Stimulated activated CD8-positive, alpha-beta memory T cell treated with anti-CD3 and anti-CD28 coated beads, Interleukin-7, amount 100 ng/mL, for 24 hours (primary cell): ENCODE data around the gene WWC2.

ENCODE experiments used
- DNase-seq: peaks from one replicate; pipeline ENCODE4 v3.0.0-alpha.2; 2020; ENCODE audit warnings: low read depth

Gene WWC2

DNA sequence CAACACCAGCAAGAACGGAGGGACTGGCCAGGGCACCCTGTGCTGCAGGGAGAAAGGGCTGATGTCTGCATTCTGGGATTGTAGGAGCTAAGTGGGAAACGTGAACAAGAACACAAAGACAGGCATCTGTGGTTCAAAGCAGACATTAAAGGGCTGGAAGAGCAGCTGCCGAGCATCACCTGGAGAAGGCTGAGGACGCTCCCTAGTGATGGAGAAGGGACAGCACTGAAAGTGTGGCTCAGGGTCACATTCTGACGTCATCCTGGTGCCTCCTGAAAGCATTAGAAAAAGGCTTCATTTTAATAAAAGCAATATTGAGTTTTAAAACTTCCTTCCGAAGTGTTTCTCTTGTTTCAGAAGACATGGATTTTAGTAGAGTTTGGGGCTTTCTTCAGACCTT is 158.8 kb downstream of the WWC2 start:
- DNase-seq, result no peak

DNA sequence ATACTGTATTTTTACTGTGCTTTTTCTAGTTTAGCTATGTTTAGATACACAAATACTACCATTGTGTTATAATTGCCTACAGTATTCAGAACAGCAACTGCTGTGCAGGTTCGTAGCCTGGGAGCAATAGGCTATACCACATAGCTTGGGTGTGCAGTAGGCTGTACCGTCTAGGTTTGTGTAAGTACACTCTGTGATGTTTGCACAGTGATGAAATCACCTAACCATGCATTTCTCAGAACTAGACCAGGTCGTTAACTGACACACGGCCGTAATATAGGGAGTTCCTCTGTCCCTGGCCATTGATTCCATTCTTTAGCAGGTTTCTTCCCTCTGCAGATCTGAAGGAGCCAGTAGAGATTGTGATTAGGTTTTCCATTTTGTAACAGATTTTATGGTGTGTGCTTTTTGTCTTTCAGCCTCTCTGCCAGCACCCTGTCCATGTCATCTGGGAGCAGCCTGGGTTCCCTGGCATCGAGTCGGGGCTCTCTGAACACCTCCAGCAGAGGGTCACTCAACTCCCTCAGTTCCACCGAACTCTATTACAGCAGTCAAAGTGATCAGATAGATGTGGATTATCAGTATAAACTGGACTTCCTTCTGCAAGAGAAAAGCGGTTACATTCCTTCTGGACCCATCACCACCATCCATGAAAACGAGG is 161.6 kb downstream of the WWC2 start:
- no peak for DNase-seq

DNA sequence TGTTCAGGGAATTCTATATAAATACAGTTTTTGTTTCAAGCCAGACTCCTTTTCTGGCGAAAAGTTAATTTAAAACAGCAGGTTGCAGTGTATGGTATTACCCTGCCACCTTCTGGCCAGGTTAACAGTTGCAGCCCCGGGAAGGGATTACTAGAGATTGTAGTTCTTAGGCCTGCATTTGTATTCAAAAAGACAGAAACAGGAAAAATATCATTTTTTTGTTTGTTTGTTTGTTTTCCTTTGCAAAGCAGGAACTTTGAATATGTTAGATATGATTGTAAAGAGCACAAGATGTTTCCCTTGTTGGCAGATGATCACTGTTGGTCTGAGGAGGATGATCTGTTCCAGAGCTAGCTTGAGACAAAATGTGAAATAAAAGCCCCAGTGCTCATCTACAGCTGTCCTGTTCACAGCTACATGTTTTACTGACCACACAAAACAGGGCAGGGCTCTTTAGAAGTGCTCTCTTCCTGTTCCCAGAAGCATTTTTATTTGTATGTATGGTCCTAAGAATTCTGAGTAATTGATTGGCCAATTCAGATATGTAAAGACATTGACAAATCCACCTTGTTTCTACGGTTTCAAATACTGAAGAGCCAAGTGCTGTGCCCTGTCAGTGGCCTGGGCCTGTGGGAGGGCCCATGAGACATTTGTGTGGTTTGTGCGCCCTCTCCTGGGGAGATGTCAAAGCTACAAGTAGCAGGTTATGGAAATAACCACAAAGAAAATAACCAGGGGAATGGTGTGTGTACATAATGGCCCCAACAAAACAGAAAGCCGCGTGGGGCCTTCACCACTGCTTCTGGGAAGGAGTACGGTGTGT is 163.1 kb downstream of the WWC2 start:
- peak; percentile 57 for DNase-seq

DNA sequence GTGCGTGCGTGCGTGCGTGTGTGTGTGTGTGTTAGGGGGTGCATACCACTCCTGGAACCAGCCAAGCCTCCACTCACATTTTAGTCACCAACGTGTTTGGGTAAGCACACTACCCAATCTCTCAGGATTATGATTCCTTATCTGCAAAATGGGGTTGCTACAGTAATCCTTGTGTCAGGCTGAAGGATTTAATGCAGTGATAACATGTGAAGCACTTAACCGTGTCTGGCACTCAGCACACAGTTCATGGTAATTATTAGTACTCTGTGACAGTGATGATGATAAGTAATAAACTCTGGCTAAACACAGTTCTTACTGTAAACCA is 163.7 kb downstream of the WWC2 start:
- no peak for DNase-seq

DNA sequence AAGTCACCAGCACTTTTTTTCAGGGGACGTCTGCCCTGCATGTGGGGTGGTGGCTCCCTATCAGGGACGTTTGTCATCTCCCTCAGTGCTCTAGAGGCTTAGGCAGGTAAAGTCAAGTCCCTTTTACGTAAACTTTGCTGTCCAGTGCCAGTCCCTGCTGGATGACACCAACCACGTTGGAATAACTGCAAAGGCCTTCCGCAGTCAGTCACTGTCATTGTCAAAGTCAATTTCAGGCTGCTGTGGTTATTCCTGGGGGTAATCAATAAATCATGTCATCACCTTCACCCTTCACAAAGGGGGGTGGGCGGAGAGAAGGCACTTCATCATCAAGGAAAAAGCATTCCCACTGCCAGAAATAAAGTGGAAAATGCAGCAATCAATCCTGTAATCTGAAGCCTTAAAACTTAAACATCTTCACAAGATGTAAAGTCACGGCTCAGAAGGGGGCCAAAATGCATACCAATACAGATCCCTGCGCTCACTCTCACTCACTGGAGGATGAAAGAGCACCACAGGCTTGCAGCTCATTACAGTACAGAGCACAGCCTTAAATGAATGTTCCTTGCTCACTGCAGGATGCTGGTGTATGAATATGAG is 164.8 kb downstream of the WWC2 start:
- DNase-seq, result no peak

DNA sequence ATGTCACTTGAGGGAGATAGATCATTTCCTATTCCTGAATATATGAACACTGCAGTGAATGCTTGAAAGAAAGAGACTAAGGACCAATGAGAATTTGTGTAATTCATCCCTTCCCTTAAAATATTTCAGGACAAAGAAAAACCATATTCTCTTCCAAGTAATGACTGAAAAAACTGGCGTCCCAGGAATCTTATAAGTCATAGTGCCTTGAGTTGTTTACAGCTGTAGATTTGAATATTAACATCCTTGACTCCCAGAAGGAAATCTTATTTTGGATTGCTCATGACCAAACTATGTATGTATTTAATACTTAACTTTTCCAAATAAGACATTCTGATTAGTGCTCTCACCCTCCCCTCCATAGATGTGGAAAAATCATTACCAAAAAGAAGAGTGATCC is 165.6 kb downstream of the WWC2 start:
- no peak for DNase-seq

DNA sequence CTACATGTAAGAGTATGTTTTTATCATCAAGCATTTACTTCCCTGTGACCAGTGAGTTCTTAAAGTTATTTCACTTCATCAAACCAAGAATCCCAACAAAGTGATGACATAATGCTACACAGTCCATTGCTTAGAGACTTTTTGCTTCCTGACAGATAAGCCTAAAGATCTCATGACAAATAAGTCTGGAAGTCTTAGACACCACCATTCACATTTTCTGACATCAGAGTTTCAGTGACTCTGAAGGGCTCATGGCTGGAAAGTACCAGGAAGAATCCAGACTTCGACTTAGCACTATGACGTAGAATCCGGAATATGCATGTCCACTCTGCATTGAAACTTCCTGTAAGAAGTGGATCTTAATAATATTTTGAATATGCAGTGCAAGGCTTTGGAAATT is 167.3 kb downstream of the WWC2 start:
- no peak for DNase-seq

DNA sequence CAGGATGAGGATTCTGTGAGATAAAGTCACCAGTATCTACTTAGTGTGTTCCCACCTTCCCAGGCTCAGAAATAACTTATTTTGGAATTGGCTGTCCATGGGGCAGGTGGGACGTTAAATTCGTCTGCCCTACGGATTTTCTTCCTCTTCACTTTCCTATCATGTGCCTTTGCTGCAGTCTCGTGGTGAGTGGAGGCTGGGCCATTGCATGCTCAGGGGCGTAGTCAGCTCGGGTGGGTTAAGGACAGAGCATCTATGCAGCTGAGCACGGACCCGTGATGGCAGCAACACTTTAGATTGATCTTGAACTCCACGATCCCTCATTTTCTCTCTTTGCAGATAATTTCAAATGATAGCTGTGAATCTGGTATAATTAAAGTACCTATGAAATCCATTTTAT is 169.5 kb downstream of the WWC2 start:
- DNase-seq, result no peak

DNA sequence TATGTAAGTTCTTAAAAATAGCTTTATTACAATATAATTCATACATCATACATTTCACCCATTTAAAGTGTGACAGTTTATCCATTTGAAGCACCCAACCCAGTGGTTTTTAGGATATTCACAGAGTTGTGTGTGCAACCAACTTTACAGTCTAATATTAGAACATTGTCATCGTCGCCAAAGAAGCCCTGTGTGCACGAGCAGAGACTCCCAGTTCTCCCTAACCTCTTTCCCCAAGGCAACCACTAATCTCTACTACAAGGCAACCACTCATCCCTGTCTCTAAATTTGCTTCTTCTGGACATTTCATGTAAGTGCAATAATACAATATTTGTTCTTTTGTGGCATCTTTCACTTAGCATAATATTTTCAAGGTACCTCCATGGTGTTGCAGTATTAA is 173.3 kb downstream of the WWC2 start:
- DNase-seq, result no peak

DNA sequence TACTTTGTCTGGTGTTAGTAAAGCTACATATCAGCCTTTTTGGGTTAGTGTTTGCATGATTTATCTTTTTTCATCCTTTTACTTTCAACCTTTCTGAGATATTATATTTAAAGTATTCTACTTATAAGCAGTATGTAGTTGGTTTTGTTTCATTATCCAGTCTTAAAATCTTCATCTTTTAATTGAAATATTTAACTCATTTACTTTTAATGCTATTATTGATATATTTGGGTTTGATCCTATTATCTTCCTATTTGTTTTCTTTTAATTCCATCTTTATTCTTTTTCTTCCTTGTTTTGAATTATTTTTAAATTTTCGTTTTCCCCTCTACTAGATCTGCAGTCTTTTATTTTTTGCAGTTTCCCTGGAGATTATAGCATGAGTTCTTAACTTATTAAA is 177.0 kb downstream of the WWC2 start:
- no peak for DNase-seq

DNA sequence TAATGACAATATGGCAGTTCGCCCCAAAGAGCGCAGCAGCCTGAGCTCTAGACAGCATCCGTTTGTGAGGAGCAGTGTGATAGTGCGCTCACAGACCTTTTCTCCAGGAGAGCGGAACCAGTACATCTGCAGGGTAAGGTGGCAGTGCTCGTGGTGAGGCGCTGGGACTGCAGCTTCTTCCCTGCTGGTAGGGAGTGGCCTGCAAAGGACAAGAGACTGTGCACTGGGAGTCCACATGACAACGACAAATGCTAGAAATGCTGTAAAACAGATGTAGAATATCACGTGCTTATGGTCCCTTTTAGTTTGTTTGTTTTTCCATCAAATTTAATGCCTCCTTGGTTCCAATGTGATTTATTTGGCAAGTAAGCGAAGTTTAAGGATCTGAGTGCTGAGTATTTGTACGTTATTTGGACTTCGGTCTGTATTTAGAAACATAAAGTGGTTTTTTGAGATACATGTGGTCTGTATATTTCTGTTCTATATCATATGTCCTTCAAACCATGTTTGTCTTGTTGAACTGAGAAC is 185.3 kb downstream of the WWC2 start:
- DNase-seq, result no peak

DNA sequence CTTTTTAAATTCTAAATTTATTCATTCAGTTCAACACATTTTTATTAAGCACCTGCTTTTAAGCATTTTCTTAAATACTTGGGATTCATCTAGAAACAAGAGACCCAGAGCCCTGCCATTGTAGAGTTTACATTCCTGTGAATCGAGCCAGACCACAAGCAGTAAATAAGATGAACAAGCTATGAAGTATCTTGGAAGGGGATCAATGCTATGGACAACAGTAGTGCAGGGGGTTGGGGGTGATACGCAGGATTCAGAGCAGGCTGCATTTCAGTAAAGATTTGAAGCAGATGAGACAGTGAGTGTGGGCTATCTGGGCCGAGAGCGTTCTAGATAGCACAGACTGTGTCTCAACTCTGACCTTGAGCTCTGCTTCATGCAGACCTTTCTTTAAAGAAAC is 185.9 kb downstream of the WWC2 start:
- no peak for DNase-seq

DNA sequence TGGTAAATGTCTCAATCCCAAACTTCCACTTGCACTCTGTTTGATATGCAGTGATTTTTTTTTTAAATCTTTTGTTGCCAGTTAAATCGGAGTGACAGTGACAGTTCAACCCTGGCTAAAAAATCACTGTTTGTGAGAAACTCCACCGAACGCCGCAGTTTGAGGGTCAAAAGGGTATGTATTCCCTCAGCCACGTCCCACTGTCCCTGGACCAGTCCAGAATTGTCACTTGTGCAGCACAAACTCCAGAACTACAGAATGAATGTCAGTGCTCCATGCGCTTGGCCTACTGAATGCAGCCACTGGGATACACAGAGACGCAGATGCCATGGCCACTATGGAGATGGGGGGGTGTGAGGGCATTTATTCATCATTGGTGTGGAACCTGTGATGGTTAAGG is 186.8 kb downstream of the WWC2 start:
- DNase-seq, result no peak

DNA sequence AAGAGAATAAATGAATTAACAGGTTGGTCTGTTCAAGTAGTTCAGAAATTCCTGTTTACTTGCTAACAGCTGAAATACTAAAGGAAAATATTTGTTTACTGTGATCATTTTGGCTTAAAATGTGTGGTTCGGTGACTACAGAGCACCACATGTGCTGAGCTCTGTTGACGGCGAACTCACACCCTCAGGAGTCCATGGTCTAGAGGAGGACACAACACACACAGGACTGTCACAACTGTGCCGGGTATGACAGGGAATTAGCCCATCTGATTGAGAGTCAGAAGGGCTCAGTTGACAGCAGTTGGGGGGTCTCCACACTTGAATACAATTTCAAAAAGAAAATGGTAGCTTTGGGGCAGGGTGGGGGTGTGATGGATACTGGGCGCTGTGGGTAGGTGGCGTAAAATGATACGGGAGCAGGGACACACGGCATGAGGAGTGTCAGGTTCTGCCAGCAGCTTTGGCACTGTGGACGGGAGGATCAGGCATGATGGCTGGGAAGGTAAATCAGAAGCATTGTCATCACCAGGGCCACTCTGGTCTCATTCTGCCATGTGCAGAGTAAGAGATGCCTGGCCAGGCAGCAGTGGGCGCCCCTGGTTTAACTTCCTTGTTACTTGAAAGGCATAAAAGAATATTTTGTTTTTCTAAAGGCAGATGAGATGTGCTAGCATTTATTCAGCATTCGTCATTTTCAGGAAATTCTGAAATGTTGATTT is 187.7 kb downstream of the WWC2 start:
- no peak for DNase-seq

DNA sequence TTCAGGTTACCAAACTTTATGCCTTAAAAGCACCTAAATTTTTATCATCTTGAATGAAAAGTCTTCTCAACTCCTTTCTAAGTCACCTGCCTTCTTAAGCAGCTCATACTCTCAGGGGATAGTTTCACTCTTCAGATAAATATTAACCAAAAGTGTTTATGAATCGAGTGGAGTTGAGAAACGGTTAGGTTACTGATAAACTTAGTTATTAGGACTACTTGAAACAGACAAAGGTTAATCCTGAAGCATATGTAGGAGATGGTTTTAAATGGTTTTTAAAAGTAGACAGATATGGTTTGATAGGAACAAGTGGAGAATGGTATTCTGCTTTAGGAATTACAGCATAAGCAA is 188.2 kb downstream of the WWC2 start:
- no peak for DNase-seq

DNA sequence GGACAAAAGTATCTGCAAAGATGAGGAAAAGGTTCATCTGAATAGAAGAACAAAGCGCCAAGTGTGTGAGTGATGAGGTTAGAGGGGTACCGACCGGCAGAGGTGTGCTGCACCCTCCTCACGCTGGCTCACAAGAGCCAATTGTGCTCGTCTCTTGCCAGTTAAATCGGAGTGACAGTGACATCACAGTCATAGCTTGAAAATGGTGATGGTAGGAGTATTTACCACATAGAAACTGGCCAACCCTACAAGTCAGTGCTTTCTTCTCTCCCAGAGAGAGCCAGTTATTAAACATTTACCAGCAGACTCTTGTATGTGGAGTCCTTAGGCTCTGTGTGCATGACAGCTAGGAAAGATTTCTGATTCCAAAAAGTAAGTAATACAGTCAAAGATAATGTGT is 188.6 kb downstream of the WWC2 start:
- DNase-seq, result no peak

DNA sequence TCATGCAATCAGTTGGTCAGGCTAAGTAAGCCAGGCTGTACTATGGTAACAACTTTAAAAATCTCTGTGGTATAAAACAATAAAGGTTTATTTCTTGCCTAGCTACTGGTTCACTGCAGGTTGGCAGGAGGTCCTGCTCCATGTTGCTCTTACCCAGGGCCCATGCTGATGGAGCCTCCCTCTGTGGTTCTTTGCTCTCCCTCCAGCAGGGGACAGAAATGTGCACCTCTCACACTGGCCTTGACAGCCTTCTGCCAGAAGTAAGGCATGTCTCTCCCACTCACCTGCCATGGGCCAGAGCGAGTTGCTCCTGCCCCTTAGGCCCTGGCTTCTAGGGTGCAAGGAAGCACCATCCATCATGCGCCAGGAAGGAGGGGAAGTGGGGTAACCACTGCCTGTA is 189.9 kb downstream of the WWC2 start:
- no peak for DNase-seq

DNA sequence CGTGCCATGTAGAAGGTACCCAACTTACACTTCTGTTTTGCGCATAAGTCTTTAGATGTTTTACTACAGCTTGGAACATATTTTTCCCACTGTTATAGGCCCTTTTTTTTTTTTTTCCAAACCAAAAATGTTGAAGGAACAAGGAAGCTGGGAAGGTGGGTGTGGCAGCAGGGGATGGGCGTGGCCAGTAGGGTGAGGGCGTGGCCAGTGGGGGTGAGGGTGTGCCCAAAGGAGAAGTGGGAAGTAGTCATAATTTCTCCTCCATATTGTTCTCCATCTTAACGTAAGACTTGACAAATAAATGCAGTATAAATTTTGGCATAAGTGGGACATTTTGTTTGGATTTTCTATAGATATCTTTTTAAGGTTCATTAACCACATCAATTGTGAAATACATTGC is 190.6 kb downstream of the WWC2 start:
- DNase-seq, result no peak

DNA sequence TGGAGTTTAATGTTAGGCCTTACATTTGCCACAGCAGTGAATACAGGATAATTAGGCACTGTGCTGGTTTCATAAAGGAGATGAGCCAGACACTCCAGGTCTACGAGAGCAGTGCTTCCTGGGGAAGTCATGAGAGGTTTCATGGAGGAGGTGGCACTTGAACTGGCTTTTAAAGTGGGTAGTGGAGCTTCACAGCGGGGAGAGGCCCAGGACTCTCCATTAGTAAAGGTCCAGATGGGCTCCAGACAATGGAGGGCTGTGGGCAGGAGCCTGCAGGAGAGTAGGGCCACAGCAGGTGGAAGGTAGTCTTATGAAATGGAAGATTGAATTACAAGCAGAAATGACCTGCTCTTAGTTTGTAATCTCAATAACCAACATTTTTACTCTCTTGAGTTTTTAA is 192.0 kb downstream of the WWC2 start:
- no peak for DNase-seq

DNA sequence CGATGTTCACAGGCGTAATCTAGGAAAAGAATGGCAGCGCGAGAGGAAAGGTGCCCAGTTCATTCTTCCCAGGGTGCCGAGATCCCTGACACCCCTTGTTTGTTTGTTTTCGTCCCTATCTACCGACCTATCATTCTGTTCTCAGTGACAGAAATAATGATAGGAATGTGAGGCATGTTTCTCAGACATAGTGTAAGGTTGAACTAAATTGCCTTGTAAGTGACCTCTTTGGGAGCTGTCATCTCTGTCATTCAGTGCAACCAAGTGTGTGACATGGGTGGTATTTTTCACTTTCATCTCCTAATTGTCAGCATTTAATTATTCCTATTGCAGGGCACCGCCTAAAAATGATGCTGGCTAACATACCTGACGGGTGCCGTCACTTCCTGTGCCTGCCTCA is 196.7 kb downstream of the WWC2 start:
- DNase-seq, result no peak

DNA sequence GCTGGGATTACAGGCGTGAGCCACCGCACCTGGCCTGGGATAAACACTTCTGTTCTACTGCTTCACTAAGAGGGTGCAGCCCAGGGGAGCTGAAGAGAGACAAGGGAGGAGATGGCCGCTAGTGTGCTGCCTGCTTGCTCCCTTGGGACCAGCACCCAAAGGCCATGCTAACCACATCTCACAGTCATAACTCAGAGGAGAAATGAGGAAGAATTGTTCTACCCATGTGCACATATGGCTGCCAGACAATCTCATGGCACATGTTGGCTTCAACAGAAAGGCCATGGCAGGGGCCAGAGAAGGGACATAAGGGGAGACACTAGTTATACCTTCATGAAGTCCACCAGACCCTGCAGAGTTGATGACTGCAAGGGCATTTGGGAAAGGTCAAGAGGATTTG is 198.6 kb downstream of the WWC2 start:
- no peak for DNase-seq

DNA sequence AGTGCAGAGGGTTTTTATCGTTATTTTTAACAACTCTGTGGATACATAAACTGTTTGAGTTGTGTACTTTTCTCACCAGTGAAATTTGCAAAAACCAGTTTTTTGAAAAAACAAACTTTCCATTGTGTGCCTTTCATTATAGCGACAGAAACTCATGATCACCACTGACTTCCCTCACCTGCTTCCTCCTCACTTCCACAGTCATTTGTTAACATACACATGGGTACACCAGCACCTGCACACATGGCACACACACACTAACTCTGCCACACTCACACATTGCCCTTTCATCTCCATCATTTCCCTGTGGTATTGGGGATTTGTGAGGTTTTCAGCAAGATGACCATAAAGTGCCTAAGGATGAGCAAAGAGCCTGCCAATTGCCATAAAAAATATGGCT is 200.4 kb downstream of the WWC2 start:
- no peak for DNase-seq

DNA sequence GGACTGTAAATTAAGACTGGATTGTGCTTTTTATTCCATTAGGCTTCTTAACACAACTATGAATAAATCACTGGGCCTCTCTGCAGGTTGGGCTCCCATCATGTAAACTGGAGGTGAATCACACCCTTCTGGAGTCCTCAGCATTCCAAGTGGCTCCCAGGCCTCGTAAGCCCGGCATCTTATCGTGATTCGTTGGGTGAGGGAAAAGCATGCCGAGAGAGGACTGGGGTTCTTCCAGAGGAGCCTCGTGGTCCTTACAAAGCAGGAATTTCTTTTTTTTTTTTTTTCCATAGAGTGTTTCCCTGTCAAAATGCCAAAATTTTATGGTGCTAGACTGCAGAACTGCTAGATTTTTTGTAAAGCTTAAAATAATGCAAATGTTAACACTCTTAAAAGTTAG is 201.0 kb downstream of the WWC2 start:
- DNase-seq, result no peak
